ENCODE results near the gene LRRFIP1. TPM values are rescaled to one million over a fixed set of nuclear protein-coding genes. Genes with fewer than 3 reads are reported as not detected.

Gene LRRFIP1
- total and polyA plus RNA-seq, 9 donors = 27.4 to 71.1 (median 56.1) TPM

- 92 to 94% (median 94%) methylated on average over 3 of the region's 3 CpGs for whole genome bisulfite sequencing, 3 donors
Observed at GRCh38 chr2:237652181-237652580, 24.8 kb downstream of the LRRFIP1 start.

GRCh38 chr2:237652854-237653253 is 25.5 kb downstream of the LRRFIP1 start:
- Histone ChIP-seq H3K4me3 (no peak overlapping the region), H3K9me3 (no peaks in the 10 kb centered on the region), H3K4me1 (ENCODE audit: insufficient read depth) (no peaks in the 10 kb centered on the region), H3K27ac (no peak overlapping the region), H3K36me3 (no peaks in the 10 kb centered on the region), H3K27me3 (no peaks in the 10 kb centered on the region)
- intact Hi-C loops (cut with DNase I) = no loop called here
- WGBS, 3 donors = 97 to 100% (median 100%) methylated on average over 2 of the region's 2 CpGs
- no peak for DNase-seq
- no peak for TF ChIP-seq CTCF (IDR thresholded peaks at IDR 0.05)
- TF ChIP-seq EP300 (IDR thresholded peaks at IDR 0.05) = no peak
- TF ChIP-seq POLR2A (IDR thresholded peaks at IDR 0.05) = no peak

More at GRCh38 chr2:237652181-237652580, 24.8 kb downstream of the LRRFIP1 start:
- no peaks in the 10 kb centered on the region for H3K4me1 ChIP-seq (ENCODE audit: insufficient read depth)
- TF ChIP-seq POLR2A (IDR thresholded peaks at IDR 0.05) = no peak
- no peak overlapping the region for H3K27ac ChIP-seq
- H3K4me3 ChIP-seq = no peak overlapping the region
- no peaks in the 10 kb centered on the region for H3K9me3 ChIP-seq
- H3K27me3 ChIP-seq = no peaks in the 10 kb centered on the region
- DNase-seq = no peak
- no peaks in the 10 kb centered on the region for H3K36me3 ChIP-seq
- intact Hi-C loops (cut with DNase I) = no loop called here

- Histone ChIP-seq H3K4me1 (ENCODE audit: insufficient read depth) (no peaks in the 10 kb centered on the region), H3K27me3 (no peaks in the 10 kb centered on the region), H3K4me3 (no peak overlapping the region), H3K9me3 (no peaks in the 10 kb centered on the region), H3K36me3 (no peaks in the 10 kb centered on the region), H3K27ac (no peak overlapping the region)
- intact Hi-C loops (cut with DNase I) = no loop called here
- 73 to 76% (median 75%) methylated on average over 5 of the region's 5 CpGs for WGBS, 3 donors
- DNase-seq = no peak
- TF ChIP-seq POLR2A (IDR thresholded peaks at IDR 0.05) (no peak), CTCF (IDR thresholded peaks at IDR 0.05) (no peak), EP300 (IDR thresholded peaks at IDR 0.05) (no peak)
Observed at GRCh38 chr2:237653776-237654558, 26.6 kb downstream of the LRRFIP1 start.

- WGBS, 3 donors = 97 to 98% (median 97%) methylated on average over 5 of the region's 5 CpGs
- intact Hi-C loops (cut with DNase I) = no loop called here
Observed at GRCh38 chr2:237657063-237657462, 29.7 kb downstream of the LRRFIP1 start.

More at GRCh38 chr2:237657063-237657462, 29.7 kb downstream of the LRRFIP1 start:
- no peaks in the 10 kb centered on the region for H3K9me3 ChIP-seq
- no peak for DNase-seq
- TF ChIP-seq EP300 (IDR thresholded peaks at IDR 0.05) (no peak), POLR2A (IDR thresholded peaks at IDR 0.05) (no peak), CTCF (IDR thresholded peaks at IDR 0.05) (no peak)
- peaks cover 2% of the 10 kb centered on the region for H3K4me1 ChIP-seq (ENCODE audit: insufficient read depth)
- H3K36me3 ChIP-seq = no peaks in the 10 kb centered on the region
- H3K27me3 ChIP-seq = no peaks in the 10 kb centered on the region
- H3K4me3 ChIP-seq = no peak overlapping the region
- no peak overlapping the region for H3K27ac ChIP-seq

Measured in ovary (tissue), 9 donors.